RCC 7860 (cell line): ENCODE measurements around the gene EIF4H.
"Not testable (repeated sequence)": the region's sequence is repeated elsewhere in the genome, so short reads cannot be mapped to it uniquely, and the experiment has no call there.

ENCODE experiments used
- DNase-seq: peaks from one replicate; pipeline ENCODE4 v3.0.0-alpha.2; 2015; ENCODE audit warnings: low spot score
- FAIRE-seq: peaks from 2 replicates; lab custom pipeline; 2012; peaks lifted over from hg19 to GRCh38; lab: Jason Lieb, UNC

EIF4H gene

DNA sequence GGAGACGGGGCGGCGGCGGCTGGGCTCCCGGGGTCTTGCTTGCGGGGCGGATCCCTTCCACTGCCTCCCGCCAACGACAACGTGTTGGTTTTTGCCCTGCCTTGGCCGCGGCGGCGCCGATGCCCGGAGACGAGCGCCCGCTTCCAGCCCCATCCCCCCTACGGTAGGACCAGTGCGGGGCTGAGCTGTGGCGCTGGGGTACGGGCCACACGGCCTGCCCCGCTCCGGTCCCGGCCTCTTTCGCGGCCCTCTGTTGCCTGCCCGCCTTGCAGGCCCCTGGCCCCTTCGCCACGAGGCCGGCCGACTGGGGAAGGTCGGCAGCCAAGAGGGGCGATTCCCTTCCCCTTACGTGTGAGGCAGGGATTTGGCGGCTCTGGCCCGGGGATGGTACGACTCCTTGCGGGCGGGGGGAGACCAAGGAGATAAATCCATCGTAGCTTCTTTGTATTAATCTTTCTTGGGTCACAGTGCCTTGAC, 488 bp downstream of the EIF4H start:
- FAIRE-seq (no peak), DNase-seq (peak; percentile 27)

DNA sequence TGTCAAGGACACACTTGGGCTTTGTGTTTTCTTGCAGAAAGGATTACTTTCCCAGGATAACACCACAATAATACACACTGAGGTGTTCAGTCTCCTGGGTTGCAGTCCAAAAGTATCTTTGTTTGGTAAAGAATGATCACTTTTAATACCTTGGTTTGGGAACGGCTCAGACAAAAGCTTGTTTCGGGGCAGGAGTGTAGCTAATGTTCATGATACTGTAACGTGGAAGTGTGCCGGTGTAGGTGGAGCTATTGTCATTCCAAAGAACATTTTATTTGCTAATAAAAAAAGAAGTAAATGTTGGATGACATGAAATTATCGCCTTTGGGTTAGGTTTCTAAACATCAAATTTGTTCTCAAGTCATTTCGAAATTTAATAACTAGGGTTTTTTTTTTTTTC, 1.2 kb downstream of the EIF4H start:
- DNase-seq (no peak), FAIRE-seq (no peak)

DNA sequence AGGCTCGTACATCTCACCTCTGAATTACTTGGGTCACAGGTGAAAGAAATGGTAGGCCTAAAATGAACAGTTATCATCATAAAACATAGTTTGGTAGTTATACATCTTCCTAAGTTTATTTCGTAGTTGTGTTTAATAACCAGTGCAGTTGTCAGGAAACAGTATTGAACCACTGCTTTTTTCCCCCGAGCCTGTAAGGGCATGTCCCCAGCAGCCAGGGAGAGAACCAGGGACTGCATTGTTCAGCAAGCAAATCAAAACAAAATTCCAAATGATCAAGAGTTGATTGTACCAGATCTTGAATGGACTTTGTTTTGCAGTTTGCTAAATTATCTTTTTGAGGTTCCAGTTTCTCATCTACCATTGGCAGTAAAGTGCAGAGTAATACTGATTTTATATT, 2.4 kb downstream of the EIF4H start:
- no peak for FAIRE-seq

DNA sequence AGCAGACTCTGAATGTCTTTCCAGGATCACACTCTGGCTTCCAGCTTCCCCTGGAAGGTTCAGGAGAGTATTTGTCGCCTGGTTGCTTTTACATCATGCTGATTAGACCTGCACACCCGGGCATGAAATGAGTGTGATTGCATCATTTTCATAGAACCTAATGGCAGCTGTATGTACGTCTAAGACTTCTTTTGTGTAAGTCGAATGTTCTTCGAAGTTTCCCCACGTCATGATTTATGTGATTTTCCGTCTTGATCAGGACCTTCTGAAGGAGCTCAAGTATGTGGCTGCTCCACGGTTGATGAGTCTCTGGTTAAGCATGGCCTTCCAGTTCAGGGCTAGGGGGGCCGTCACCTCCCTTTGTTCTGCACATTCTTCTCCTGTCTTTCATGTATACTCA, 4.5 kb downstream of the EIF4H start:
- DNase-seq (no peak), FAIRE-seq (no peak)

More for the DNA sequence above, 2.4 kb downstream of the EIF4H start:
- no peak for DNase-seq

DNA sequence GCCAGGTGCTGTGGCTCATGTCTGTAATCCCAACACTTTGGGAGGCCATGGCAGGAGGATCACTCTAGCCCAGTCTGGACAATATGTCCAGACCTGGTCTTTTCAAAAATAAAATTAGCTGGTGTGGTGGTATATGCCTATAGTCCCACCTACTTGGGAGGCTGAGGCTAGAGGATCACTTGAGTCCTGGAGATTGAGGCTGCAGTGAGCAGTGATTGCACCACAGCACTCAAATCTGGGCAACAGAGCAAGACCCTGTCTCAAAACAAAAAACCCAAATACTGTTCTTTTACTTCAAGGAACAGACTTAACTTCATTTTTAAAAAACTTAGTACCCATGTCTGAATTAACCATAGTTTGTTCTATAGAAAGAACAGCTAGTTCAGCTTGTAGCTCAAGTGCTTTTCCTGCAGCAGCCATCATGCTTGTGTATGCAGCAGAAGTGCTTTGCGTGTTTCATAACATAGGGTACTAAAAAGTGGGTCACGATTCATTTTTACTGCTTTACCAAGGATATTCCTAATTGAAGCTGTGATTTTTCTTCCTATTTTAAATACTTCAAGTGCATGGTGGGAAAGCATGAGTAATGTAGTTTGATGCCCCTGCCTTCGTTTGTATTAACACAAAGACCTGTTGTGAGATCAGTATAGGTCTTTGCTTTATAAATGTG, 5.9 kb downstream of the EIF4H start:
- no peak for FAIRE-seq

DNA sequence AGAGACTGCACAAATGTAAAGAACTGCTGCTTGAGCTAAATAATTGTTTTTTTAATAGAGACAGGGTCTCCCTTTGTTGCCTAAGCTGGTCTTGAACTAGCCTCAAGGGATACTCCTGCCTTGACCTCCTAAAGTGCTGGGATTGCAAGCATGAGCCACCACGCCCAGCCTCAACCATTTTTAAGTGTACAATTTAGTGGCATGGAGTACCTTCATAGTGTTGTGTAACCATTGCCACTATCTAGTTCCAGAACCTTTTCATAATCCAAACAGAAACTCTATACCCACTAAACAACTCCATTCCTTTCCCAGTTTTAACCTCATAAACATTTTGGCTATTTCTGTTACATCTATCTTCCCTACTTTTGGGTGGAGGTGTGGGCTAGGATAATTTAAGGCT, 6.7 kb downstream of the EIF4H start:
- DNase-seq (no peak), FAIRE-seq (no peak)

More for the DNA sequence above, 5.9 kb downstream of the EIF4H start:
- no peak for DNase-seq

DNA sequence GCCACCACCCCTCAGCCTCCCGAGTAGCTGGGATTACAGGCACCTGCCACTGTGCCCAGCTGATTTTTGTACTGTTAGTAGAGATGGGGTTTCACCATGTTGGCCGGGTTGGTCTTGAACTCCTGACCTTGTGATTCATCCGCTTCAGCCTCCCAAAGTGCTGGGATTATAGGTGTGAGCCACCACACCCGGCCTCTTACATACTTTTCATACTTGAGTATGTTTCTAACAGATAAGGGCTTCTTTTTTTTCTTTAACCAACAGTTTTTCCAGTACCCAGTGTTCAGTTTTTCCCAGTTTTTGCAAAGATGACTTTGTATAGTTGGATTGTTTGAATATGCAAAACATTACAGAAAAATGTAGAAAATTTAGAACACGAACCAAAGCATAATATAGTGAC, 7.7 kb downstream of the EIF4H start:
- no peak for FAIRE-seq
- no peak for DNase-seq

DNA sequence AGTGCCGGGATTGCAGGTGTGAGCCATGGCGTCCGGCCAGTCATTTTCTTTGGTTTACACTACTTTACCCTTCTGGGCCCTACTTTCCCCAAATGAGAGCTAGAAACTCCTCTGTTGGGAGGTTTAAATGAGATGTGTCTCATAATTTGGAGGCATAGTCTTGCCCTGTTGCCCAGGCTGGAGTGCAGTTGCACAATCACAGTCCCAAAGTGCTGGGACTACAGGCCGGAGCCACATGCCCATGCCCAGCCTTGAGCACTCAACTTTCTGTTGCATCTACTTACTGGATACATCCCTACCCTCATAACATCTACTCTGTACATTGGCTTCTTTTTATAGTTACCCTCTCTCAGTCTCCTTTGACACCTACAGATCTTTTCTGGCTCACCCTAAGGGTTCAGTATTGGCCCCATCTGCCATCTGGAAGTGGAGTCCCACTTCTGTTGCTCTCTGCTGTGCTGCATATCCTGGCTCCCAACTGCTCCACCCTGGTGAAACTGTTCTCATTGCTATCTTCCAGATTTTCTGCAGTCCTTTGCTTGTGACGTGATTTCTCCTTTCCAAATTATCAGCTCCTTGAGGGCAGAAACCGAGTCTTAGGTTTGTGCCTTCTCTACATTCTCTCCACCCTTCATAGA, 8.4 kb downstream of the EIF4H start:
- FAIRE-seq (no peak), DNase-seq (no peak)

DNA sequence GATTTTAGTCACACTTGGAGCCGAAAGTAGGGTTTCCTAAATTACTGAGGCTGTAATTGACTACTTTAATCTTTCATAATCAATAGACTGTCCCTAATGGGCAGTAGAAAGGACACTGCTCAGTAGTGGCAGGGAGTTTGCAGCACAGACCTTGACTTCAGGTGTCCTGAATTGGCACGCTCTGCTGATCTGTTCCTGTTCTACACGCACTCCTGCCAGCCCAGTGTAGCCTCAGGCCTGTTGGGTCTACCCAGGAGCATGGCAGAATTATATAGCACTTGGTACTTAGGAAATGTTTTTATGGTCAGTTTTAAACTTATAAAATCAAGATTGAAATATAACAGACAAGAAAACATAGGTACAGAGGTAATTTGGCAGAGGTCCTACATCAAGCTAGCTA, 9.0 kb downstream of the EIF4H start:
- DNase-seq (no peak), FAIRE-seq (no peak)

DNA sequence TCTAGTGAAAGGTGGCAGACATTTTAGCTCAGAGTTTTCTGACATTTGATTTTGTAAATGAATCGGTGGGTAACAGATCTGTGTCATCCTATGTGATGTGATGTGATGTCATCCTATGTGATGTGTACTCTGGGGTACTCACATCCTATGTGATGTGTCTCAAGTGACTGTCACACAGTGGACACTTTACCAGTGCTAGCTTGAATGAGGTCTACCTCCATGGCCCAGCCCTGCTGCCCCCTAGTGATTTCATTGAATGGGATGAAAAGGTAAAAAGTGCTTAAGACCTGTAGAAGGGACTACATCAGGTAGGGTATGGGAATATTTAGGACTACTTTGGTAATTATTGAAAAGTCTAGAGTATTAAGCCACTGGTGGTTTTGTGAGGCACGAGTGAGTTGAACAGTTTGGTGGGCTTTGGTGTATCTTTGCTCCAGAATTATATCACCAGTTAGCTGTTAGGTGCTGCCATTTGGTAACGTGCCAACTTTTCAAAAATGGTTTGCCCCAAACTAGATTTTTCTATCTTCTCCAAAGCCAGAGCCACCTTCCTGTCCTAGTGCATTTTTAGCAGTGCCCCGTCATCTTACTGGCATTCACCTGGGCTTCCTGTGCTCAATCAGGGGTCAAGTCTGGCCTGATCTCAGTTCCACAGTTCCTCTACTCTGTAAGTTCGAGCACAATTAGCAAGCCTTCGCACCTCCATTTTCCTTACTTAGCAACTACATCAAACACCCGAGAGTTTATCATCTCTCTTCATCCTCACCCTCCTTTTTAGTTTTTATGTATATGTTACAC, 9.7 kb downstream of the EIF4H start:
- DNase-seq (peak; percentile 19), FAIRE-seq (no peak)

DNA sequence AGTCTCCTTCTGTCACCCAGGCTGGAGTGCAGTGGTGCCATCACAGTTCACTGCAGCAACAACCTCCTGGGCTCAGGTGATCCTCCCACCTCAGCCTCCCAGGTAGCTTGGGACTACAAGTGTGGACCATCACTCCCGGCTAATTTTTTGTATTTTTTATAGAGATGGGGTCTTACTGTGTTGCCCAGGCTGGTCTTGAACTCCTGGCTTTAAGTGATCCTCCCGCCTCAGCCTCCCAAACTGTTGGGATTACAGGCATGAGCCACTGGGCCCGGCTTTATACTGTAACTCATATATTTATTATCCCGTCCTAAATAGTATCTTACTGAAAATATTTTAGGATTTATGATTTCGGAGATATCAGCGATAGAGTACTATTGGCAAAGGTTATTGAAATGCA, 10.9 kb downstream of the EIF4H start:
- DNase-seq (no peak), FAIRE-seq (no peak)

DNA sequence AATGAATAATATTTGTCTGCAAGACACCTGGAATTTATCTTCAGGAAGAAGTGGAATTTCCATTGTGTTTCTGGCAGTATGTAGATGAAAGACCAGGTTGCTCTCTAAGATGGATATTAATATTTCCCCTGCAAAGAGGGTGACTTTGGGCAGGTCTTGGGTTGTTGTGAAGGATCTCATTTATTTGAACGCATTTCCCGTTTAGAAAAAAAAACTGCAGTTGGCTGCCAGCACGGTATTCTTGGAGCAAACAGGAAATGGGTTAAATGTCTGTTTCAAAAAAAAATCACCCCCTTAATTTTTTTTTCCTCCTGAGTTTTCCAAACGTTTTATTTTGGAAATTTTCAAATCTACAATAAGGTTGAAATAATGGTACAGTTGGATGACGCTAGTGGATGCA, 11.5 kb downstream of the EIF4H start:
- no peak for FAIRE-seq
- DNase-seq, result no peak

DNA sequence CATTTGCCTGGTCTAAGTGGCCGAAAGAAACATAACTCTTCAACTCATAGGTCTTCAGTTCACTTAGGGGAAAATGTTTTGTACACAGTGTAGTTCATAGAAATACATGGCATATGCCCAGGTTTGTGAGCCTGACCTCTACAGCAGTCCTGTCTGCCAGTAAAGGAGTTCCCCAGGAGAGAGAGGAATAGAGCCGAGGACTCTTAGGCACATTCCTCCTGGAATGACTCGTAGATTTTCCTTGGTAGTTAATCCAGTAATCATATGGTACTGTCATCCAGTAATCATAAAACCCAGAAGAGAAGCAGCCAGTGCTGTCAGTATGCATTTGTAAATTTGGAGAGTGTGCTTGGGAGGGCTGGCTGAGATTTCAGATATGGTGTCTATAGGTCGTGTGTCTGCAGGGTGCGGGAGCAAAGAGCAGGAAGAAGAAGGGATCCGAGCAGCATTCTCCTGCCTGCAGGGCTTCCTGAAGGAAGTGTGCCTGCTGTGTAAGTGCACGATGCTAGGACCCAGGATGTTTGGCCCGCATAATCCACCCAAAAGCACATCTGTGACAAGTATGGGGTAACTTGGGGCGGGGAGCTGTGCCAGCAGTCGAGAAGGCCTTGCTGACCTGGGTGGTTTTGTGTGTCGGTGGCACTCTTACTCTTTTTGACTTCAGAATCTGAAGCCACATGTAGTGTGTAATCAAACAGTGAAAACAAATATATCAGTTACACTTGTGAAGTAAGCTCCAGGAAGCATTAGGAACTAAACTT, 13.9 kb downstream of the EIF4H start:
- DNase-seq, result peak; percentile 78

DNA sequence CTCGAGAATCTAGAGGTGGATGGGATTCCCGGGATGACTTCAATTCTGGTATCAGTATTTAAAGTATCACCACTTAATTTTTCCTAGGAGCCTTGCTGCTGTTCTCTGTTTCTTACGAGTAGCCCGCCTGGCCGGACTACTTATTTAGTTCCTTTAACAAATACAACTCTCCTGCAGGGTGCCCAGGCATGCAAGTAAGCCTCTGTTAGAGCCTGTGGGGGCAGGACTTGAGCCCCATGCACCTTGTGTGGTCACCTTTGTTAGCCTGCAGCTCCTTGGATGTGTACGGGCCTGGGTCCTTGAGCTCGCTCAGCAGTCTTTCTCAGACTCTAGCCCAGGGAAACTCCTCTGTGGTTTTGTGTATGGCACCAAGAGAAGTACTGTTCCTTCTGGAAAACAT, 16.1 kb downstream of the EIF4H start:
- DNase-seq, result no peak
- FAIRE-seq, result no peak

More for the DNA sequence above, 13.9 kb downstream of the EIF4H start:
- FAIRE-seq, result peak; percentile 71

DNA sequence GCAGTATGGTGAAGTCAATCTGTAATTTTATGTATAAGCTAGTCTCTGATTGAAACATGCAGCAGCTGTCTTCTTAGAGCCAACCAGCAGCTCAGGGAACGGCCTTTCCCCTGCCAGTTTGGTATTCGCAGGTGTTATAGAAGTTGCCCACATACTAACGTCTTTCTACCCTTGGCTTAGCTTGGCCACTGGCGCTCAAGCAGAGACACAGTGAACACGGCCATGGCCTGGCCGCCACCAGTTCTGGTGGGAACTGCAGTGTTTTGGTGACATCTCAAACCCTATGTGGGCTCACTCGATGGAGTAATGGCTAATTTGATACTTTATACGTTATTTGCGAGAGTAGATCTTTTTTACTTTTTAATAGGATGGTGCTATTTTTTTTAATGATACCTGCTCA, 17.1 kb downstream of the EIF4H start:
- FAIRE-seq (no peak), DNase-seq (no peak)

DNA sequence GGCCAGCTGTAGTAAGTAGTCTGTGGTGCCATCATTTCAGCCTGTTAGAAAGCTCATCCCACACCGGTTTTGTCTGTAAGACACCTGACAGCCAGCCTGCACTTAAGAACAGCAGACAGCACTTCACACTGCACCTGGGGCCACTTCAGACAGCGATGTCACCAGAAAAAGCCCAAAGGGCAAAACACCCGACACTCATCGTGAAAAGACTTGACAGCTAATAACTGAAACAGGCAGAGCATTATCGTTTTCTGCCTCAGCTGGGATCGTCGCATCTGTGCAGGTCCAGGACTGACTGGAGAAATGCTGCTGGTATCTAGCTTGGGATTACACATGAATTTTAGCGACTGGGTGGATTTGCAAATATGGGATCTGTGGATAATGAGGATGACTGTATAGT, 18.9 kb downstream of the EIF4H start:
- no peak for DNase-seq
- no peak for FAIRE-seq

DNA sequence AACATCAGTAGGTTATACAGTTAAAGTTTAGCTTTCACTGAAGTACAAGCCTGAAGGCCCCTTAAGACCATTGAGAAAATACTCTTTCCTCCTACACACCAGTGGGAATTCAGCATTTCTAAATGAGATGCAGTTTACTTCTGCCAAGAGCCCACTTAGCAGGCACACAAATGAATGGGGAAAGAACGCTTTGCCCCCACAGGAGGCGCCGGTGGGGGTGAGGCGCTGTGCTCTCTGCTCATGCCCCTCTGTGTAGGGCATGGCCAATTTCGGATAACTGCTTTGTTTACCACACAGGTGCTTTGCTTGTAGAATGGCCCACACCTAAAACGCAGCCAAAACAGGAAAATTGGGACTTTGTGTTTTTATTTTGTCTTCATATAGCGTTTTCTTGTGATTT, 19.8 kb downstream of the EIF4H start:
- no peak for FAIRE-seq
- DNase-seq, result no peak

DNA sequence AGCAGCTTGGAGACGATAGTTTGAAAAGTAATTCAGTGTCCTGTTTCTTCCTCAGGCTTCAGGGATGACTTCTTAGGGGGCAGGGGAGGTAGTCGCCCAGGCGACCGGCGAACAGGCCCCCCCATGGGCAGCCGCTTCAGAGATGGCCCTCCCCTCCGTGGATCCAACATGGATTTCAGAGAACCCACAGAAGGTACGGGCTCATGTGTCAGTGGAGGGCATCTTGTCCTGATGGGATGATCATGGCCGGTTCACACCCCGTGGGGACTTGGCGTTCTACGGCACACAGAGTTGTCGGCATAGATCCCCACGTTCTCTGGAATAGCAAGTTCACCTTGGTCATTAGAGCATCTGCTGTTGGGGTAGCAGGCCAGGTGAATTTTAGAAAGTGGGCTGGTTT, 20.5 kb downstream of the EIF4H start:
- DNase-seq, result no peak

DNA sequence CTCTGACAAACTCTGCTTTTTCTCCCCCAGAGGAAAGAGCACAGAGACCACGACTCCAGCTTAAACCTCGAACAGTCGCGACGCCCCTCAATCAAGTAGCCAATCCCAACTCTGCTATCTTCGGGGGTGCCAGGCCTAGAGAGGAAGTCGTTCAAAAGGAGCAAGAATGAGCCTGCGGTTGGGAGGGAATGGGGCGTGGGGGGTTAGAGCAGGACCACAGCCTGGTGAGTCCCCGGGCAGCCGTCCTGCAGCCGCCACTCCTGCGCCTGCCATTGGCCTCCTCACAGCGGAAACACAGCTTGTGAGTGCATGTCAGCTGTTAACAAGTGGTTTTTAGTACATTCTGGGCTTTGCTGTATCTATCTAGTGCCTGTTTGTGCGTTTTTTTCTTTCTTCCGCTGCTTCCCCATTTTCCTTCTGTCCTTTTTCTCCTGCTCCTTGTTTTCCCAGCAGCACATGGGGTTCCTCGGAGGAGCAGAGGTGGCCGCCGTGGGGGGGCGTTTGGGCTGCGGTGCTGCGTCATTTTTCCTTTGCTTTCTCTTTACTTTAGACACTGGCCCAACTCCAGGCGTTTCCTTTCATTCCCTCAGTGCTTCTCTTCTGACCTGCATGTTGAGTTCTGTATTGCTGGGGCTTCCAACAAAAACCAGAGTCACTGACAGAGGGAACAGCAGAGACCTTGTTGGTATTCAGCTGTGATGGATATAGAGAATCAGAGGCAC, 21.1 kb downstream of the EIF4H start:
- not testable (repeated sequence) for FAIRE-seq, DNase-seq

More for the DNA sequence above, 20.5 kb downstream of the EIF4H start:
- no peak for FAIRE-seq

DNA sequence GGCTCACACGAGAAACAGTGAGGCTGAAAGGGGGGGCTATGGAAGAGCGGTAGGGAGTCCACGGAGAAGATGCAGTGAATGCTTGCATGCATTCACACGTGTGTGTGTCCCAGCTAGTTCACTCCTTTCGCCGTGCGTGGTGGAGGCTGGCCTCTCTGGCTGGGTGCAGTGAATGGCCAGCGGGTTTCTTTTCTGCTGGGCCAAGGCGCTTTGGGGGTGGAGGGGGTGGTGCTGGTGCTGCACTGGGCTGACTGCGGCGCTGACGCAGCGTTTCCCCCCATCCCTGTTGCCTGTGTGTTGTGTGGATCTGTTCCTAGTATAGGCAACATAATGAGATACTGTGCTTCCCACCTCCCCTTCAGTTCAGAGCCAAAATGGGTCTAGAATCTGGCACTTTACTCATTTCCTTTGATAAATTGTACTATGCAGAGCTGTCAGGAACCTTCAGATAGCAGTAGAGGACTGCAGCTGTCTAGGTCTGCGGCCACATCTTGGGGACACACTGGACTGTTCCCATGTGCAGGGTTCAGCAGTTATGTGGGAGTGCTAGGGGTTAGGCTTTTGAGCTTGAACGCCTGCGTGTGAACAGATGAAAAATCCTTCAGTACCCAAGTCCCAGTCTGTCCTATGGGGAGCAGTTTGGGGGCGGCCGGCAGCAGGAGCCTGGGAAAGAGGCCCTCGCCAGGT, 22.0 kb downstream of the EIF4H start:
- DNase-seq, FAIRE-seq: not testable (repeated sequence)
